Hepatocyte (in vitro differentiated cells): ENCODE results near the gene ZNF641. TPM values are rescaled to one million over a fixed set of nuclear protein-coding genes. Genes with fewer than 3 reads are reported as not detected.
"Not testable (repeated sequence)": the region's sequence is repeated elsewhere in the genome, so short reads cannot be mapped to it uniquely, and the experiment has no call there.

Experiments
- DNase-seq: peaks from one replicate; pipeline ENCODE4 v3.0.0-alpha.2; 2016; ENCODE audit warnings: low spot score
- H2AFZ ChIP-seq: fragments of 200-600 bp; sonication (generic); 2 replicates; pipeline ENCODE4 v1.6.0; 2016; ENCODE audit warnings: antibody characterized with exemption, mild to moderate bottlenecking
- H3K27ac ChIP-seq: fragments of 200-600 bp; sonication (generic); 2 replicates; pipeline ENCODE4 v1.5.1; 2016; ENCODE audit warnings: mild to moderate bottlenecking
- H3K27me3 ChIP-seq: fragments of 200-600 bp; sonication (generic); 2 replicates; pipeline ENCODE4 v1.6.1; 2016
- H3K36me3 ChIP-seq: fragments of 200-600 bp; sonication (generic); replicated peaks from 2 replicates; pipeline ENCODE4 v1.5.1; 2016; ENCODE audit warnings: low read depth; ENCODE audit not compliant: insufficient read depth
- H3K4me1 ChIP-seq: fragments of 200-600 bp; sonication (generic); 2 replicates; pipeline ENCODE4 v1.5.1; 2016; ENCODE audit warnings: mild to moderate bottlenecking, moderate library complexity; ENCODE audit not compliant: insufficient read depth
- H3K4me2 ChIP-seq: fragments of 200-600 bp; sonication (generic); 2 replicates; pipeline ENCODE4 v1.6.0; 2016
- H3K4me3 ChIP-seq: fragments of 200-600 bp; sonication (generic); 2 replicates; pipeline ENCODE4 v1.5.1; 2016; ENCODE audit warnings: mild to moderate bottlenecking
- H3K79me2 ChIP-seq: fragments of 200-600 bp; sonication (generic); 2 replicates; pipeline ENCODE4 v1.6.0; 2017; ENCODE audit warnings: mild to moderate bottlenecking
- H3K9me2 ChIP-seq: fragments of 200-600 bp; sonication (generic); replicated peaks from 2 replicates; pipeline ENCODE4 v1.6.0; 2017; ENCODE audit warnings: mild to moderate bottlenecking; ENCODE audit not compliant: insufficient read depth
- H3K9me3 ChIP-seq: fragments of 200-600 bp; sonication (generic); 2 replicates; pipeline ENCODE4 v1.5.1; 2016; ENCODE audit warnings: low read depth, mild to moderate bottlenecking
- H4K20me1 ChIP-seq: fragments of 200-600 bp; sonication (generic); 2 replicates; pipeline ENCODE4 v1.6.0; 2016; ENCODE audit warnings: mild to moderate bottlenecking; ENCODE audit not compliant: insufficient read depth, poor library complexity, severe bottlenecking
- CTCF ChIP-seq: fragments of 200-600 bp; sonication (generic); IDR thresholded peaks from 2 replicates; pipeline ENCODE4 v1.5.1; 2016; ENCODE audit warnings: antibody characterized with exemption, mild to moderate bottlenecking; ENCODE audit not compliant: poor library complexity
- EZH2 ChIP-seq: fragments of 200-600 bp; sonication (generic); IDR thresholded peaks from 2 replicates; pipeline ENCODE4 v1.6.1; 2016; ENCODE audit warnings: antibody characterized with exemption, mild to moderate bottlenecking, borderline replicate concordance
- EZH2phosphoT487 ChIP-seq: fragments of 200-600 bp; sonication (generic); IDR thresholded peaks from one replicate; pipeline ENCODE4 v1.6.1; 2018; ENCODE audit warnings: antibody characterized with exemption, mild to moderate bottlenecking, low read depth, moderate library complexity; ENCODE audit not compliant: unreplicated experiment, severe bottlenecking
- WGBS: methylation state at CpG from one replicate; pipeline ENCODE4 v1.1.6; 2016; ENCODE audit warnings: low lambda C conversion rate; ENCODE audit errors: missing lambda C conversion rate; 5-methylcytosine and 5-hydroxymethylcytosine counted together
- polyA plus RNA-seq: library from polyadenylated mRNA; unstranded; fragments of >200 nt; fragmentation: Nextera tagmentation; extraction: Ambion mirVana; gene quantifications from 2 replicates; pipeline ENCODE4 v1.2.1, GENCODE V29; 2016
- total RNA-seq: library from RNA; depleted of rRNA; stranded (reverse); fragments of >200 nt; gene quantifications from 2 replicates; pipeline ENCODE4 v1.2.3, GENCODE V29; 2014

ZNF641 gene
- total and polyA plus RNA-seq, 2 experiments from 2014 or later, result 15.5 to 37.2 TPM

GRCh38 chr12:48336061-48336460 lies 14.7 kb downstream of the ZNF641 start:
- no peak overlapping the region for H3K27ac ChIP-seq
- no peaks in the 10 kb centered on the region for H3K79me2 ChIP-seq
- no peaks in the 10 kb centered on the region for H3K27me3 ChIP-seq
- no peaks in the 10 kb centered on the region for H3K36me3 ChIP-seq
- no peak overlapping the region for H3K4me2 ChIP-seq
- no peaks in the 10 kb centered on the region for H3K9me2 ChIP-seq
- H3K4me3 ChIP-seq, result no peak overlapping the region
- TF ChIP-seq CTCF, result no peak
- no peak for TF ChIP-seq EZH2phosphoT487
- no peak for TF ChIP-seq EZH2
- H3K4me1 ChIP-seq, result no peaks in the 10 kb centered on the region
- H4K20me1 ChIP-seq, result no peaks in the 10 kb centered on the region
- H3K9me3 ChIP-seq, result no peaks in the 10 kb centered on the region
- DNase-seq, result no peak
- H2AFZ ChIP-seq, result no peak overlapping the region
- 79% methylated on average over 2 of the region's 2 CpGs for WGBS

GRCh38 chr12:48334808-48335207 lies 15.9 kb downstream of the ZNF641 start:
- no peak for TF ChIP-seq CTCF
- TF ChIP-seq EZH2phosphoT487, result no peak
- TF ChIP-seq EZH2, result no peak
- Histone ChIP-seq H3K4me3 (no peak overlapping the region), H3K9me2 (no peaks in the 10 kb centered on the region), H3K4me2 (no peak overlapping the region), H3K27ac (no peak overlapping the region), H3K27me3 (no peaks in the 10 kb centered on the region), H2AFZ (no peak overlapping the region), H3K9me3 (no peaks in the 10 kb centered on the region), H4K20me1 (no peaks in the 10 kb centered on the region), H3K79me2 (no peaks in the 10 kb centered on the region), H3K4me1 (no peaks in the 10 kb centered on the region), H3K36me3 (no peaks in the 10 kb centered on the region)
- WGBS, result 85% methylated on average over 5 of the region's 5 CpGs
- no peak for DNase-seq

- not testable (repeated sequence) for H4K20me1 ChIP-seq, H3K9me2 ChIP-seq, H3K9me3 ChIP-seq, H3K27ac ChIP-seq, H3K27me3 ChIP-seq, DNase-seq, H3K36me3 ChIP-seq, H3K79me2 ChIP-seq, H2AFZ ChIP-seq, H3K4me2 ChIP-seq, H3K4me3 ChIP-seq, H3K4me1 ChIP-seq
- WGBS, result no CpG with 5 or more reads among the region's 26 CpGs
Measured at GRCh38 chr12:48333680-48334079, 17.0 kb downstream of the ZNF641 start.

GRCh38 chr12:48331399-48331798 lies 19.3 kb downstream of the ZNF641 start:
- no peaks in the 10 kb centered on the region for H3K79me2 ChIP-seq
- H3K4me3 ChIP-seq, result no peak overlapping the region
- no peaks in the 10 kb centered on the region for H3K36me3 ChIP-seq
- H3K9me2 ChIP-seq, result no peaks in the 10 kb centered on the region
- H3K27me3 ChIP-seq, result no peaks in the 10 kb centered on the region
- TF ChIP-seq EZH2phosphoT487 (no peak), EZH2 (no peak), CTCF (no peak)
- no peaks in the 10 kb centered on the region for H3K9me3 ChIP-seq
- no peak overlapping the region for H3K4me2 ChIP-seq
- H2AFZ ChIP-seq, result no peak overlapping the region
- no peaks in the 10 kb centered on the region for H3K4me1 ChIP-seq
- no peaks in the 10 kb centered on the region for H4K20me1 ChIP-seq
- DNase-seq, result no peak
- 76% methylated on average over 2 of the region's 2 CpGs for WGBS
- H3K27ac ChIP-seq, result no peak overlapping the region
